CD8-positive, alpha-beta memory T cell (primary cell): Measurements from ENCODE around the gene ACOD1. TPM values are rescaled to one million over a fixed set of nuclear protein-coding genes. Genes with fewer than 3 reads are reported as not detected.

Source experiments
- CTCF ChIA-PET: fragments of 350-600 bp; sonication (Branson Sonifier 250); formaldehyde crosslinking; loops from one replicate; lab custom pipeline; 2021; ENCODE audit warnings: antibody characterized with exemption; lab: Charles Lee
- POLR2A ChIA-PET: fragments of 350-600 bp; sonication (Branson Sonifier 250); formaldehyde crosslinking; loops from one replicate; lab custom pipeline; 2021; ENCODE audit warnings: antibody characterized with exemption; lab: Charles Lee
- DNase-seq, 5 donors: peaks; one replicate each; pipeline versions ENCODE4 v3.0.0 to v3.0.0-alpha.2; 2020 to 2022; ENCODE audit warnings: mixed read lengths in 1 of 5
- H3K27ac ChIP-seq: one replicate; pipeline ENCODE4 v1.7.0; 2013; ENCODE audit warnings: low read depth, mild to moderate bottlenecking, low read length, moderate library complexity
- H3K27me3 ChIP-seq: 2 replicates; pipeline ENCODE4 v1.7.0; 2013; ENCODE audit warnings: low read length, mild to moderate bottlenecking; ENCODE audit not compliant: insufficient read depth, poor library complexity, severe bottlenecking
- H3K36me3 ChIP-seq: 2 replicates; pipeline ENCODE4 v1.7.0; 2013; ENCODE audit warnings: mild to moderate bottlenecking, low read length, moderate library complexity; ENCODE audit not compliant: insufficient read depth
- H3K4me1 ChIP-seq: 2 replicates; pipeline ENCODE4 v1.7.0; 2013; ENCODE audit warnings: mild to moderate bottlenecking, low read length, moderate library complexity; ENCODE audit not compliant: insufficient read depth
- H3K4me3 ChIP-seq: 2 replicates; pipeline ENCODE4 v1.7.0; 2013; ENCODE audit warnings: mild to moderate bottlenecking, low read length
- H3K9me3 ChIP-seq: 2 replicates; pipeline ENCODE4 v1.7.0; 2013; ENCODE audit warnings: mild to moderate bottlenecking, low read length
- H3K27ac Mint-ChIP-seq, 8 donors: one replicate each; pipeline ENCODE4 v1.8.0; 2020 to 2021; ENCODE audit warnings: mixed read lengths in 8 of 8, mild to moderate bottlenecking in 6 of 8, inconsistent platforms in 3 of 8, moderate library complexity in 3 of 8
- H3K27me3 Mint-ChIP-seq, 2 donors: one replicate each; pipeline ENCODE4 v1.8.0; 2020 to 2021; ENCODE audit warnings: mixed read lengths in 2 of 2, mild to moderate bottlenecking in 1 of 2, moderate library complexity in 1 of 2
- H3K36me3 Mint-ChIP-seq, 3 donors: one replicate each; pipeline ENCODE4 v1.8.0; 2020 to 2021; ENCODE audit warnings: mixed read lengths in 3 of 3, inconsistent platforms in 1 of 3, mild to moderate bottlenecking in 1 of 3
- H3K4me1 Mint-ChIP-seq, 3 donors: one replicate each; pipeline ENCODE4 v1.8.0; 2020 to 2021; ENCODE audit warnings: mixed read lengths in 3 of 3, inconsistent platforms in 1 of 3, mild to moderate bottlenecking in 1 of 3
- H3K4me3 Mint-ChIP-seq, 7 donors: one replicate each; pipeline ENCODE4 v1.8.0; 2020 to 2021; ENCODE audit warnings: mixed read lengths in 7 of 7, mild to moderate bottlenecking in 6 of 7, moderate library complexity in 4 of 7, inconsistent platforms in 2 of 7
- H3K9me3 Mint-ChIP-seq, 5 donors: one replicate each; pipeline ENCODE4 v1.8.0; 2020 to 2022; ENCODE audit warnings: mixed read lengths in 5 of 5, mild to moderate bottlenecking in 3 of 5, moderate library complexity in 2 of 5, inconsistent platforms in 1 of 5
- polyA plus RNA-seq: library from polyadenylated mRNA; unstranded; fragments of 300-500 nt; fragmentation: Illumina TruSeq; gene quantifications from one replicate; pipeline ENCODE4 v1.2.3, GENCODE V29; 2021
- total RNA-seq, 2 experiments: library from RNA; stranded (reverse); gene quantifications; one replicate each; pipeline ENCODE4 v1.2.3, GENCODE V29; 2021

ACOD1 gene
- total and polyA plus RNA-seq, 3 experiments from 2014 or later = not detected

DNA sequence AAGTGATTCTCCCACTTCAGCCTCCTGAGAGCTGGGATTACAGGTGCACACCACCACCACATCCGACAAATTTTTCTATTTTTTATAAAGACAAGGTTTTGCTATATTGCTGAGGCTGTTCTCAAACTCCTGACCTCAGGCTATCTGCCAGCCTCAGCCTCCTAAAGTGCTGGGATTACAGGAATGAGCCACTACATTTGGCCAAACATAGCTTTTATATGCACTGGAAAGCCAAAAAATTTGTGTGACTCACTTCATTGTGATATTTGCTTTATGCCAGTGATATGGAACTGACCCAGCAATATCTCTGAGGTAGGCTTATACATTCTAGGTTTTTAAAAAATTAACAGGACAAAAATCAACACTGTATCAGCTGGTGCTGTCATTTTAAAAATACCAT is 26.8 kb upstream of the ACOD1 start:
- CTCF ChIA-PET = no interaction called here
- H3K27ac Mint-ChIP-seq = no peak overlapping the region
- Histone ChIP-seq H3K27me3 (no peaks in the 10 kb centered on the region), H3K27ac (no peak overlapping the region), H3K9me3 (no peaks in the 10 kb centered on the region), H3K4me1 (no peaks in the 10 kb centered on the region), H3K36me3 (no peaks in the 10 kb centered on the region), H3K4me3 (no peak overlapping the region)
- H3K9me3 Mint-ChIP-seq = peaks cover 0 to 2% (median 0%) of the 10 kb centered on the region in 5 donors
- peaks cover 2 to 36% of the 10 kb centered on the region in 2 donors for H3K27me3 Mint-ChIP-seq
- POLR2A ChIA-PET = no interaction called here
- no peak for DNase-seq
- no peaks in the 10 kb centered on the region for H3K36me3 Mint-ChIP-seq
- H3K4me1 Mint-ChIP-seq = no peaks in the 10 kb centered on the region
- no peak overlapping the region for H3K4me3 Mint-ChIP-seq

DNA sequence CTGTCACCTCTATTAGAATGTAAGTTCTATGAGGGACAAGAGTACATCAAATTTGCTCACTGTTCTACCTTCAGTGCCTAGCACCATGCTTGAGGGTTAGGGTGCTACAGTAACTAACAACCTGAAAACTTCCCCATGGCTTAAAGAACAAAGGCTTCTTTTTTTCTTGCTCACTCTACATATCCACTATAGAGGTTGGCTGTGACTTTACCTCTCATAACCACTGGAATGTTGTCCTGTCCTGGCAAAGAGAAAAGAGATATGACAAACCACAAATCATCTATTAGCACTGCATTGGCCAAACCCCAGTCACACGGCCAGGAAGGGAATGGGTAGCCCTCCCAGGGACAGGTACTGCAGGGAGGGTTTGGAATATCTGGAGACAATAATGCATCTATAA is 23.2 kb upstream of the ACOD1 start:
- Mint-ChIP-seq H3K27ac (no peak overlapping the region), H3K9me3 (no peaks in the 10 kb centered on the region), H3K36me3 (no peaks in the 10 kb centered on the region), H3K27me3 (peaks cover 1 to 26% of the 10 kb centered on the region in 2 donors), H3K4me1 (peaks cover 0 to 3% (median 3%) of the 10 kb centered on the region in 3 donors), H3K4me3 (no peak overlapping the region)
- DNase-seq = no peak
- Histone ChIP-seq H3K4me1 (no peaks in the 10 kb centered on the region), H3K4me3 (no peak overlapping the region), H3K27ac (no peak overlapping the region), H3K27me3 (no peaks in the 10 kb centered on the region), H3K36me3 (no peaks in the 10 kb centered on the region), H3K9me3 (no peaks in the 10 kb centered on the region)
- POLR2A ChIA-PET = no interaction called here
- CTCF ChIA-PET = no interaction called here

DNA sequence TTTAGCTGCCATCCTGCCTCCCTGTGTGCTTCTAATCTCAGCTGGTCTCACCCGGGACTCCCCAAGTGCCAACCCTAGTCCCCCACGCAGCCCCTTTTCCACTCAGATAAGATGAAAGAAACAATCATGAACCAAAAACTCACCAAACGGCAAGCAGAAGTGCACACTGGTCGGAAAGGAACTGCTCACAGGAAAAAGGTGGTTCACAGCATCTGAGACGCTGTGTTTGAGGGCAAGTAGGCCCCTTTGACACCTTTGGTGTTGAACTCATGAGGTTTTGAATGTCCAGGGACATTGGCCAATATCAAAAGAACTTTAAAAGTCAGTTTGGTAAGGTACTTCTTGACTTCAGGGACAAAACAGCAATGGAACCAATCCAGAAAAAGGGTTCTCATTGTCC is 20.4 kb upstream of the ACOD1 start:
- Mint-ChIP-seq H3K9me3 (no peaks in the 10 kb centered on the region), H3K4me1 (peaks cover 0 to 3% (median 3%) of the 10 kb centered on the region in 3 donors), H3K27ac (no peak overlapping the region), H3K36me3 (peaks cover 0 to 2% (median 0%) of the 10 kb centered on the region in 3 donors), H3K27me3 (peaks cover 4 to 22% of the 10 kb centered on the region in 2 donors), H3K4me3 (no peak overlapping the region)
- Histone ChIP-seq H3K27ac (no peak overlapping the region), H3K36me3 (no peaks in the 10 kb centered on the region), H3K27me3 (no peaks in the 10 kb centered on the region), H3K4me3 (no peak overlapping the region), H3K9me3 (no peaks in the 10 kb centered on the region), H3K4me1 (no peaks in the 10 kb centered on the region)
- CTCF ChIA-PET = no interaction called here
- POLR2A ChIA-PET = no interaction called here
- DNase-seq = no peak

DNA sequence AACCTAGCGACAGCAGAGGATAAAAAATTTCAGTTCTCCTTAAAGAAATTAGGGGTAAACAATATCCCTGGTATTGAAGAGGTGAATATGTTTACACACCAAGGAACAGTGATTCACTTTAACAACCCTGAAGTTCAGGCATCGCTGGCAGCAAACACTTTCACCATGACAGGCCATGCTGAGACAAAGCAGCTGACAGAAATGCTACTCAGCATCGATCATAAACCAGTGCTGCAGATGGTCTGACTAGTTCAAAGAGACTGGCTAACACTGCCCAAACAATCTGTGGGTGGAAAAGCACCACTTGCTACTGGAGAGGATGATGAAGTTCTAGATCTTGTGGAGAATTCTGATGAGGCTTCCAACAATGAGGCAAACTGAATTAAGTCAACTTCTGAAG is 19.9 kb upstream of the ACOD1 start:
- no peak overlapping the region for H3K27ac Mint-ChIP-seq
- CTCF ChIA-PET = no interaction called here
- H3K9me3 Mint-ChIP-seq = no peaks in the 10 kb centered on the region
- peaks cover 0 to 2% (median 0%) of the 10 kb centered on the region in 3 donors for H3K36me3 Mint-ChIP-seq
- no peaks in the 10 kb centered on the region for H3K27me3 ChIP-seq
- no peak overlapping the region for H3K4me3 ChIP-seq
- H3K4me1 ChIP-seq = no peaks in the 10 kb centered on the region
- POLR2A ChIA-PET = no interaction called here
- peaks cover 0 to 3% (median 3%) of the 10 kb centered on the region in 3 donors for H3K4me1 Mint-ChIP-seq
- H3K27ac ChIP-seq = no peak overlapping the region
- peaks cover 4 to 17% of the 10 kb centered on the region in 2 donors for H3K27me3 Mint-ChIP-seq
- no peak for DNase-seq
- H3K9me3 ChIP-seq = no peaks in the 10 kb centered on the region
- H3K36me3 ChIP-seq = no peaks in the 10 kb centered on the region
- H3K4me3 Mint-ChIP-seq = no peak overlapping the region

DNA sequence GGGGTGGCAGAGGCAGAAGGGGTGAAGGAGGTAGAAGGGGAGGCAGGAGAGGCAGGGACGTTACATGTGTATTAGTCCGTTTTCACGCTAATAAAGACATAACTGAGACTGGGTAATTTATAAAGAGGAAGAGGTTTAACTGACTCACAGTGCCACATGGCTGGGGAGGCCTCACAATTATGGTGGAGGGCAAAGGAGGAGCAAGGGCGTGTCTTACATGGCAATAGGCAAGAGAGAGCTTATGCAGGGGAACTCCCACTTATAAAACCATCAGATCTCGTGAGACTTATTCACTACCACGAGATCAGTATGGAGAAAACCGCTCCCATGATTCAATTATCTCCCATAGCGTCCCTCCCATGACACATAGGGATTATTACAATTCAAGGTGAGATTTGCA is 19.0 kb upstream of the ACOD1 start:
- no peaks in the 10 kb centered on the region for H3K27me3 ChIP-seq
- peaks cover 0 to 2% (median 0%) of the 10 kb centered on the region in 3 donors for H3K36me3 Mint-ChIP-seq
- no peak overlapping the region for H3K4me3 ChIP-seq
- ChIA-PET POLR2A (no interaction called here), CTCF (no interaction called here)
- DNase-seq = no peak
- H3K27me3 Mint-ChIP-seq = peaks cover 4 to 10% of the 10 kb centered on the region in 2 donors
- H3K9me3 ChIP-seq = no peaks in the 10 kb centered on the region
- H3K4me1 Mint-ChIP-seq = peaks cover 0 to 3% (median 3%) of the 10 kb centered on the region in 3 donors
- H3K27ac Mint-ChIP-seq = no peak overlapping the region
- no peak overlapping the region for H3K4me3 Mint-ChIP-seq
- no peaks in the 10 kb centered on the region for H3K4me1 ChIP-seq
- H3K27ac ChIP-seq = no peak overlapping the region
- H3K36me3 ChIP-seq = no peaks in the 10 kb centered on the region
- no peaks in the 10 kb centered on the region for H3K9me3 Mint-ChIP-seq

DNA sequence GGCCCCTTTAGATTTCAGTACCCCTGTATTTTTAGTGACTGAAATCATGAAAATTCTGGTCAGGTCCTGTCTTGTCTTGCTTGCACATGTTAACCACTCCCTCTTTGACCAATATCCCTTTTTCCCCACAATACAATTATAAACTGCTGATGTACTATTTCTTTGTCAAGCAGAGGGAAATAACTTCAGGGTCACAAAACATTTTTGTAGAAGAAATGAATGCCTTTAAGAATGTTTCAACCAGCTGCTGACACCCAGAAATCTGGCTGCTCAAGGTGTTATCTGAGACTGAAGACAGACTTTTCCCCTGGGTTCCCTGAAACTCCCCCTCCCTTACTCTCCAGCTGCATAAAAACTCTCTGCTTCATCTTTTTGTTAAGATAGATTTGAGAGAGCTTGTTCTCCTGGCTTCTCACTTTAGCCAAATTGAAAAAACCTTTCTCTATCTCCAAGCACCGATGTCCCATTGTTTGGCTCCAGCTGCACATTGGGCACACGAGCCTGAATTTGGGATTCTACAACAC is 18.4 kb upstream of the ACOD1 start:
- H3K36me3 Mint-ChIP-seq = peaks cover 0 to 2% (median 0%) of the 10 kb centered on the region in 3 donors
- H3K9me3 Mint-ChIP-seq = no peaks in the 10 kb centered on the region
- no peaks in the 10 kb centered on the region for H3K9me3 ChIP-seq
- no peak for DNase-seq
- ChIA-PET POLR2A (no interaction called here), CTCF (no interaction called here)
- no peaks in the 10 kb centered on the region for H3K4me1 ChIP-seq
- peaks cover 4 to 10% of the 10 kb centered on the region in 2 donors for H3K27me3 Mint-ChIP-seq
- no peak overlapping the region for H3K4me3 Mint-ChIP-seq
- peaks cover 0 to 3% (median 3%) of the 10 kb centered on the region in 3 donors for H3K4me1 Mint-ChIP-seq
- no peak overlapping the region for H3K27ac ChIP-seq
- H3K4me3 ChIP-seq = no peak overlapping the region
- no peak overlapping the region for H3K27ac Mint-ChIP-seq
- H3K36me3 ChIP-seq = no peaks in the 10 kb centered on the region
- no peaks in the 10 kb centered on the region for H3K27me3 ChIP-seq

DNA sequence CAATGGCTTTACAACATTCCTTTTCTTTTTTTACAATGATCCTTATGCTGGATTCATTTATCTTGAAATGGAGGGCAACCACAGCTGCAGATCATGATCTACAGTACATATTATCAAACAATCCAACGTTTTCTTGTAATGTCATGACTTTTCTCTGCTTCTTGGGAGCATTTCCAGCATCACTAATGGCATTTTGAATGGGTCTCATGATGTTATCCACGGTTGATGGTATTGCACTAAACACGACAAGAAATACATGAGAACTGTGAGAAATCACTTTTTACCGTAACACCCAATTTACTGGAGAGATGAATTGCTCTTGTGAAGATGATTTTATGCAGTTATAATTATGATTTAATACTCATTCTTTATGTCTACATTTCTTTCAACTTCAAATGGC is 16.2 kb upstream of the ACOD1 start:
- Histone ChIP-seq H3K4me3 (no peak overlapping the region), H3K9me3 (no peaks in the 10 kb centered on the region), H3K36me3 (no peaks in the 10 kb centered on the region), H3K27me3 (no peaks in the 10 kb centered on the region), H3K27ac (no peak overlapping the region), H3K4me1 (no peaks in the 10 kb centered on the region)
- no peak for DNase-seq
- H3K36me3 Mint-ChIP-seq = peaks cover 0 to 2% (median 0%) of the 10 kb centered on the region in 3 donors
- H3K27me3 Mint-ChIP-seq = peaks cover 4 to 10% of the 10 kb centered on the region in 2 donors
- H3K9me3 Mint-ChIP-seq = no peaks in the 10 kb centered on the region
- no peak overlapping the region for H3K4me3 Mint-ChIP-seq
- H3K4me1 Mint-ChIP-seq = peaks cover 0 to 3% (median 3%) of the 10 kb centered on the region in 3 donors
- H3K27ac Mint-ChIP-seq = no peak overlapping the region
- ChIA-PET CTCF (no interaction called here), POLR2A (no interaction called here)

DNA sequence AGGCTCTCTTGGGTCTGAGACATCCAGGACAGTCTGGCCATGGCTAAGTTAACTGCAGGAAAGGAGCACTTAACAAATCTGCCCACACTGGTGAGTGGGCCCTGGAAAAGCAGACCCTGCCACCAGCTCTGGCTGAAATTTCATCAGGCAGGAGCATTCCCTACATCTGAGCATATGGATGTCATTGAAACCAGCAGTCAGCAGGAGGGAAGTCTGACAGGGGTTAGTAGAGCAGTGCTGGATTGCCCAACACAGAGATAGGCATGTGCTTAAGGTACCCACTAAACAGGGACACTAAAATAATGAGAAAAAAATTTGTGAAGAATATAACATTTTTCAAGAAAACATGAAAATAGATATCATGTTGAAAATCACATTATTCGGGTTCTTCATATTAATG is 13.6 kb upstream of the ACOD1 start:
- Mint-ChIP-seq H3K27me3 (peaks cover 5 to 13% of the 10 kb centered on the region in 2 donors), H3K27ac (no peak overlapping the region), H3K36me3 (peaks cover 0 to 2% (median 0%) of the 10 kb centered on the region in 3 donors), H3K4me1 (no peaks in the 10 kb centered on the region), H3K4me3 (no peak overlapping the region), H3K9me3 (no peaks in the 10 kb centered on the region)
- Histone ChIP-seq H3K4me3 (no peak overlapping the region), H3K9me3 (no peaks in the 10 kb centered on the region), H3K27me3 (no peaks in the 10 kb centered on the region), H3K27ac (no peak overlapping the region), H3K36me3 (no peaks in the 10 kb centered on the region), H3K4me1 (no peaks in the 10 kb centered on the region)
- ChIA-PET CTCF (no interaction called here), POLR2A (no interaction called here)
- no peak for DNase-seq
